HG03521 (cell line): ENCODE measurements around the gene RNASE3.
"Not testable (repeated sequence)": the region's sequence is repeated elsewhere in the genome, so short reads cannot be mapped to it uniquely, and the experiment has no call there.

Experiments used
- ATAC-seq: cut with Tn5 transposase; IDR thresholded peaks from one replicate; pipeline ENCODE4 v1.9.1; 2021; ENCODE audit warnings: mild to moderate bottlenecking, moderate library complexity; ENCODE audit not compliant: unreplicated experiment

RNASE3 gene

GRCh38 chr14:20910822-20911221 lies 19.6 kb downstream of the RNASE3 start:
- not testable (repeated sequence) for ATAC-seq

GRCh38 chr14:20919038-20919756 lies 28.0 kb downstream of the RNASE3 start:
- not testable (repeated sequence) for ATAC-seq

- not testable (repeated sequence) for ATAC-seq
Measured at GRCh38 chr14:20923766-20924297, 32.6 kb downstream of the RNASE3 start.

- no peak for ATAC-seq
Measured at GRCh38 chr14:20934148-20934762, 43.1 kb downstream of the RNASE3 start.

GRCh38 chr14:20935303-20935984 lies 44.3 kb downstream of the RNASE3 start:
- ATAC-seq = no peak
